GM21576 (cell line): ENCODE results near the gene CYB561A3.

Experiments used
- ATAC-seq: cut with Tn5 transposase; IDR thresholded peaks from one replicate; pipeline ENCODE4 v1.9.1; 2021; ENCODE audit warnings: mild to moderate bottlenecking, moderate library complexity; ENCODE audit not compliant: unreplicated experiment

Gene CYB561A3

DNA sequence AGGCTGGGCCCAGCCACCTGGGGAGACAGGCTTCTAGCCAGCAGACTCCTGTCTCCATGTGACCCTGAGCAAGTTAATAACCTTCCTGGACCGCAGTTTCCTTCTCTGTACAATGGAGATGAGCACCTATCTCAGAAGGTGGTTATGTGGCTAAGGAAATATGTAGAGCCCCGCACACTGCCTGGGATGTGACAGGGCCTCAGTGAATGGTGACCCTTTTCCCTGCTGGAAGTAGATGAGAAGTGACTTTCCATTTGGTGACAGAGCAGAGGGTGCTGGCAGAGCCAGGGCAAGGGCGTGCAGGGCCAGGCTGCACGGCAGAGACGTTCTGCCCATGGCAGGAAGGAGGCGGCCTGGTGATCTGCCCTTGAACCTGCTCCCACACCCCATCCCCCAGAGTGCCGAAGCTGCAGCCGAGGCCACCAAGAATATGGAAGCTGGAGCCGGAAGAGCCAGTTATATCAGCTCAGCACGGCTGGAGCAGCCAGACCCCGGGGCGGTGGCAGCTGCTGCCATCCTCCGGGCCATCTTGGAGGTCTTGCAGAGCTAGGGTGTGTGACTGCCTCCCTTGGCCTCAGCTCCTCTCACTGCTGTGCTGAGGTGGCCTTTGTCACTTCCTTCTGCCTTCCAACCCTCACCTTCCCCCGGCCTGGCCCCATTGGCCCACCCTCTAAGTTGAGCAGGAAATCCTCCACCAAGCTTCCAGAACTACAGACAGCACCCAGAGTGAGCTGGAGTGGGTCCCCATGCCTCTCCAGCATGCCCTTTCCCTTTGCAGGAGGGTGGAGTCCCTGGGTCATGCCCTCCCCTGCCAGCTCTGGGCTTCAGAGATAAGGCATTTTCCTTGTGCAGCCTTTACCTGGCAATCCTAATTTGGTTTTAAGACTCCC, 15.5 kb downstream of the CYB561A3 start:
- no peak for ATAC-seq

DNA sequence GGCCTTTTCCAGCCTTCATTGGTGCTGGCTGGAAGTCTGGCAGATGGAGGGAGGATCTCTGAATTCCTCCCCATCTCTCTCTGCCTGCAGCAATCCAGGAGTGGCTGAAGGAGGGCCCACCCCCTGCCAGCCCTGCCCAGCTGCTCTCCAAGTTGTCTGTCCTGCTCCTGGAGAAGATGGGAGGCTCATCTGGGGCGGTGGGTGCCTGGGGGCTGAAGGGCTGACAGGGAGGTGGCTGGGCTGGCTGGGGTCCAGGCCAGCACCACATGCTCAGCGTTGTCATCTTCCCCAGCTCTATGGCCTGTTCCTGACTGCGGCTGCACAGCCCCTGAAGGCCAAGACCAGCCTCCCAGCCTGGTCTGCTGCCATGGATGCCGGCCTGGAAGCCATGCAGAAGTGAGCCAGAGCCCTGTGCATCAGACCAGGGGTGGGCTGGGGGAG, 16.5 kb downstream of the CYB561A3 start:
- no peak for ATAC-seq

- ATAC-seq: no peak
Observed at GRCh38 chr11:61343792-61344745, 17.6 kb downstream of the CYB561A3 start.

DNA sequence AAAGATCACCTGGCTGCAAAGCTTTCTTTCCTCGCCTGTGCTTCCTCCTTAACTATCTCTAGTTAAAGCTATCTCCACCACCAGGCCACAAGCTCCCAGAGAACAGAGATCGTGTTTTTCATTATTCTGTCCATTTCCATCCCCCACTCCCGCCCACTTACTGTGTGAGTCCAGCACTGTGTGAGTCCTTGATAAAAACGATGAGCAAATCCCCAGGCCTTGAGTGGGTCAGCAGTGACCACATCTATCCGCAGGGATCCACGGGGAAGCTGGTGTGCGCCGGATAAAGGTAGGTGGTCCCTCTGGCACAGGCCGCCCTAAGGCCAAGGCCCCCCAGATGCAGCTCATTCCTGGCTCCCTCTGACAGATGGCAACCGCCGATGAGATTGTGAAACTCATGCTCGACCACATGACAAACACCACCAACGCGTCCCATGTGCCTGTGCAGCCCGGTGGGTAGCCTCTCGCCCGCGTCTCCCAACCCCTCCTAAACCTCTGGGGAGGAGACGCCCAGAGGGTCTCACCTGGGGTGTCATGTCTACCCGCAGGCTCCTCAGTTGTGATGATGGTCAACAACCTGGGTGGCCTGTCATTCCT, 19.4 kb downstream of the CYB561A3 start:
- no peak for ATAC-seq

GRCh38 chr11:61341706-61342105, 20.0 kb downstream of the CYB561A3 start:
- ATAC-seq: no peak

GRCh38 chr11:61340979-61341378, 20.7 kb downstream of the CYB561A3 start:
- ATAC-seq: no peak

GRCh38 chr11:61339490-61339878, 22.2 kb downstream of the CYB561A3 start:
- no peak for ATAC-seq

DNA sequence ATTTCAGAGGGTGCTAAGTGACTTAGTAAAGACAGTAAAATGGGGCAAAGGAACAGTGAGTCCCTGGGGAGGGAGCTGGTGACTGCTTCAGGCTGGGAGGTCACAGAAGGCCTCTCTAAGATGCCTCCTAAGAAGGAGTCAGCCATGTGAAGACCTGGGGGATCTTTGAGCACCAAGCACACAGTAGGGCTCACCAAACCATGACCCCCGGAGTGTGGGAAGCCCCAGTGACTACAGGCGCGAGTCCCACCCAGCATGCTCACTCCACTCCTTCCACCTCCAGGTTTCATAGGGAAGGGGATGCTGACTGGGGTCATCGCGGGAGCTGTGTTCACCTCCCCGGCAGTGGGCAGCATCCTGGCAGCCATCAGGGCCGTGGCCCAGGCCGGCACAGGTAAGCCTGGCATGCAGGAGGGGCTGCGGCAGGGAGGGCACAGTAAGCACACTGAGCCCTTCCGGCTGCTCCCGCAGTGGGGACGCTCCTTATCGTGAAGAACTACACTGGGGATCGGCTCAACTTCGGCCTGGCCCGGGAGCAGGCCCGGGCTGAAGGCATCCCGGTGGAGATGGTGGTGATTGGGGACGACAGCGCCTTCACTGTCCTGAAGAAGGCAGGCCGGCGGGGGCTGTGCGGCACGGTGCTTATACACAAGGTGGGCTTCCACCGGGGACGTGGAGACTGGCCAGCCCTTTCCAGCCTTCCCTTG, 22.7 kb downstream of the CYB561A3 start:
- ATAC-seq: no peak

GRCh38 chr11:61337706-61338470, 23.8 kb downstream of the CYB561A3 start:
- ATAC-seq: no peak

GRCh38 chr11:61336171-61336935, 25.3 kb downstream of the CYB561A3 start:
- peak; percentile 41 for ATAC-seq

DNA sequence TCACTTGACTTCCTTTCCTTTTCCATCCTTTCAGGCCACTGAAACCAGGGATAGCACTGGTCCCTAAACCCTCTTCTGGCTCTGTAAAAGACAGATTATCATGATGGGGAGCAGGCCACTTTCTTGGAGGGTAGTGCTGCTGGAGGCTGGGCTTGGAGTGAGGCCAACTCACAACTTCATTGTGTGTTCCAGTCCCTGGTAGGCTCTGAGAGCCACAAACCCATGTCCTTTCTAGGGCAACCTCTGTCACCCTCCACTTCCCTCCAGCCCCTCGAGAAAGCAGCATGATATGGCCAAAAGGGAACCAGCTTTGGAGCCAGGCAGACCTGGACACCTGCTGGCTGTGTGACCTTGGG, 26.3 kb downstream of the CYB561A3 start:
- ATAC-seq: no peak

DNA sequence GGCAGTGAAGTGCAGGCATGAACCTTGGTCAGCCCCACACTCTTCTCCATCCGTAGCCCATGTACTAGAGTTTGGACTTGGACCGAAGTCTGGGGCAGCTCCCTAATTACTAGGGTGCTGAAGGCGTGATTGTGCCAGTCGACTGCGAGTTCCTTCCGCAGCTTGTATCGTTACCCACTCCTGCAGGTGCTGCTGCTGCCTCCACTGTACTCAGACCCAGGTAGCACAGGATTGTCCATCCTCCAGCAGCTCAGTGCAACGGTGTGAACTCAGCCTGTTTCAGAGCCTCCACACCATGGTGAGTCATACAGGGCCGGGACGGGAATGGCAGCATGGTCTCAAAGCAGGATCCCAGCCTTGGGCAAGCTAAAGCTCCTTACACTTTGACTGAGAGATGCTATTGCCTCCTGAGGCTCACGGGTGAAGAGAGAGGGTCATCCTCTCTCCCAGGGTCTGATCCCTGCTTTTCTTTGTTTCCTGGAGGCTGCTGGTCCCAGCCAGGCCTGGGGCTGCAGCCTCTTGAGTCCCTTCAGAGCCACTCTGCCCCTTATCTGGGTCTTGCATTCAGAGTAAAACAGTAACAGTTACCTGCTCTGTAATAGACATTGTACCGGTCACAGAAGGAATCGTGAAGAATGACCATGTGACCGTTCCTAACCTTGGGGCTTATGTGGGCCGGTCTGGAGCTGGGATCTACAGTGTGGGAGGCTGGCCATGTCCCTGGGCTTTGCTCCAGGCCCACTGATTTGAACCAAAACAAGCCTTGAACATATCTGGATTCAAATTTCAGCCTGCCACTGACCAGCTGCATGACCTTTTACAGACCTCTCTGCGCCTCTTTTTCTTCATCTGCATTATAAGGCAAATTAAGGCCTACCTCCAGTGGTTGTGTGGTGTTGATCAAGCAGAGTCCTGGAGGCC, 27.0 kb downstream of the CYB561A3 start:
- ATAC-seq: no peak

GRCh38 chr11:61333550-61334433, 27.9 kb downstream of the CYB561A3 start:
- ATAC-seq: no peak

DNA sequence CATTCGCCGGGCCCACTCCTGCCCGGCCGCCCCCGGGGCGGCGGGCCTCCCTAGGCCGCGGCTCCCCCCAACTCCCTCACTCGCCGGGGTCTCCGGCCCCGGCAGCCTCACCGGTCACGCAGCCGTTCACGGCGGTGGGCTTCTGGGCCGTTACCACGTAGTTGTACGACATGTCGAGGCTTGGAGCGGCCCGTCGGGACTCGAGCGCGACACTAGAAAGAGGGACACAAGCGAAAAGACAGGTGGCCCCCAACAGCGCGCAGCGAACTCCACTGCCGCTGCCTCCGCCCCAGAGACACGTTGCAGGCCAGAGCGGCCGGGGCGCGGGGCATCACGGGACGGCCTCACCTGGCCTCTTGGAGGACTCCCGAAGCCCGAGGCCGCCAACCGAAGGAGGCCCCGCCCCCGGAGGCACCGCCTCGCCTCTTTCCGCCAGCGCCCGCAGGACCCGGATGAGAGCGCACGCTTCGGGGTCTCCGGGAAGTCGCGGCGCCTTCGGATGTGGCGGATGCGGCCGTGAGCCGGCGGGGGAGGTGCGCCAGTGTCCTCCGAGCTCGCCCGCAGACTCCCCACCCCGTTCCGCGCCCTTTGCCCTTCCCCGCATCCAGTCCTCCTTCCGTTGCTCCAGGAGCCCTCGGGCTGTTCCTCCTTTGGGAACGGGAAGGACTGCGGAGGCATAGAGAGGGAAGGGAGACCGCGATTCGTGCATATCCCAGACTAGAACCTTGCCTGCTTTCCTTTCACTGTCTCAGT, 28.7 kb downstream of the CYB561A3 start, which contains the start of the genes DDB1 and TKFC:
Gene DDB1, minus strand, starts transcription at position 309 of the 753 bp plus-strand sequence. Its CDS starts 137 bp downstream, at position 172.
Gene TKFC, plus strand, starts transcription at position 432 of the 753 bp plus-strand sequence. CDS start 1,501 bp downstream, outside the sequence.
- peak; percentile 83 for ATAC-seq

DNA sequence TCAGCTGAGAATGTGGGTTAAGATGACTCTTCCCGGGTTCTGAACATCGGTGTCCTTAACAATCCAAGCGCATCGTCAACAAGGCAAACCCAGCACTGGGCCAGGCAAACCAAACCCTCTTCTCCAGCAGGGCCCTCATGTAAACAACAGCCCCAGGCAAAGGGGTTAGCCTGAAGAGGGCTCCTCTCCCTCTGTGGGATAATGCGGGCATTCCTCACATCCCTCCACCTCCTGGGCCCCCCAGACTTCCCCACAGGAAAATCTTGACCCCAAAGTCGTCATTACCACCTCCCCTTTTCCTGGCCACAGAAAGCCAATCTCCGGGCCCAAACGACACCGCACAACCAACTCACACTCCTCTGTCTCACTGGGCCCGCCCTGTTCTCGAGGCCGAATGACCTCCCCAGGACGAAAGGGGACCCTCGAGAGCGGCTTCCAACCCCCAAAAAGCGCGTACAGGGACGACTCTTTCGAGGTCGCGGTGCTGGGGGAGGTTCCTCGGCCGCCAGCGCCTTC, 29.3 kb downstream of the CYB561A3 start:
- no peak for ATAC-seq

GRCh38 chr11:61331651-61332050, 30.0 kb downstream of the CYB561A3 start:
- ATAC-seq: no peak
